ENCODE measurements around the gene ADGRG7.

The ADGRG7 gene

DNA sequence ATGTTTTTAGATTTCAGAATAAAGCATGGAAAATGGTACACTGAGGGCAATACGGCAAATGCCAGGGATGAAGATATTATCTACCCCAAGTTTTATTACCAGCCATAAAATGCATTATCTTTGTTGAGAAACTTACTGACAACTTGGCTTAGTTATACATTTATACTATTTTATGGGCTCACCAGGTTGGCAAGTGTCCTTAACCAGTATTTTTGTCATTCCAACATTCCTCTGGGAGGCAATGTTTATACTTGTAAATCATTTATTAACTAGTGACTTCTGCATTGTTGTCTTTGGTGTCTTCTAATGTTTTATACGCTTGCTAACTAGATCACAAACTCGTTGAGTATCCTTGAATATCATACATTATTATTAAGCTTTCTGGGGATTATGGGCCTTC is 18.0 kb upstream of the ADGRG7 start:
- no peak for DNase-seq (ENCODE audit: low read depth, low spot score)
- H3K27ac ChIP-seq: no peak overlapping the region

DNA sequence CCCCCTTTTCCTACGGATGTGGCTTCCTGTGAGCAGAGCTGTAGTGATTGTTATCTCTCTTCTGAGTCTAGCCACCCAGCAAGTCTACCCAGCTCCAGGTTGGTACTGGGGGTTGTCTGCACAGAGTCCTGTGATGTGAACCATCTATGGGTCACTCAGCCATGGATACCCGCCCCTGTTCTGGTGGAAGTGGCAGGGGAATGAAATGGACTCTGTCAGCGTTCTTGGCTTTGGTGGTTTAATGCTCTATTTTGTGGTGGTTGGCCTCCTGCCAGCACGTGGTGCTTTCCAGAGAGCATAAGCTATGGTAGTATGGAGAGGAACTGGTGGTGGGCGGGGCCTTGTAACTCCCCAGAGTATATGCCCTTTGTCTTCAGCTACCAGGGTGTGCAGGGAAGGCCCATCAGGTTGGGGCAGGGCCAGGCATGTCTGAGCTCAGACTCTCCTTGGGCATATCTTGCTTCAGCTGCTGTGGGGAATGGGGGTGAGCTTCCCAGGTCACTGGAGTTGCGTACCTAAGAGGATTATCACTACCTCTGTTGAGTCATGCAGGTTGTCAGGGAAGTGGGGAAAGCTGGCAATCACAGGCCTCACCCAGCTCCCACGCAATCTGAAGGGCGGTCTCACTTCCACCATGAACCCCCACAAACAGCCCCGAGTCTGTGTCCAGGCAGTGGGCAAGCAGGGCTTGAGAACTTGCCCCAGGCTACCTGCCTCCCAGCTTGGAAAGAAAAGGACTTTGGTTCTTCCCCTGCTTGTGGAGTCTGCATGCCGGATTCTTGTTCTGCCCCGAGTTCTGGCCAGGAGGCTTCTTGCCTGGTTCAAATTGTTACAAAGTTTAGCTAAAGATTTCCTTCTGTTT is 9.0 kb upstream of the ADGRG7 start:
- peak overlapping the region; percentile 89 for H3K27ac ChIP-seq
- peak; percentile 96 for DNase-seq (ENCODE audit: low read depth, low spot score)

DNA sequence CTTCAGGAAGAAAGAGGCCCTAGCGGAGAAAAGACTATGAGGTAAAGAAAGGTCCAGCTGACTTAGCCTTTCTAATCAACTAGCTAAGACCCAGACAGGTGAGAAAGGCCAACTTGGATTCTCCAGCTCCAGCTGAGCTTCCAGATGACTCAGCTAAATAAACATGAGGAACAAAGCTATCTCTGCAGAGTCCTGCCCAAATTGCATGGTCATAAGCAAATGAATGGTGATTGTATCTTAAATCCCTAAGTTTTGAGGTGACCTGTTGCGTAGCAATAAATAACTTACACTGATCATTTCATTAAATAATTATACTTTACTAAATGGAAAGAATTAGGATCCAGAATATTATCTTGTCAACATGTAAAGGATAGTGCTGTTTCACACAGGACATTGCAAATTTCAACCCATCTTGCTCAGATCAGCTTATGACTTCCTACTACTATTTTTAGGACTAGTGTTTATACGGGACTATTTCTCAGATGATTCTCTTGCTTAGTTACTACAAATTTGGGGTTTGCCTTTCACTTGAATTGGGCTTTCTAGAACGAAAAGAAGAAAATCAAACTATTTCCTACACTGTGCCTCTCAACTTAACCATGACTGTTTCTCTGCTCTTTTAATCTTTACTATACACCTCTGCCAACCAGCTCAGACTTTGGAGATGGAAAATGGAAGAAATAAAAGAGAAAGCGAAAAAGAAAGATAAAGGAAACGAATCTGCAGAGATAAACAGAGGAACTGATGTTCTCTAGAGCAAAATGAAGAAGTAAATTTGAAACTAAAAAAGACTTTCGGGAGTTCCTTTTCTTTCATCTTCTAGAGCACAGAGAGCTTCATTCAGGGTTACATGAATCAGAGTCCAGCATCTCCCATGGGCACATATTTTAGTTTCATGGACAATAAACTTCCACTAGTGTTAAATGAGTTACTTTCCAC is 6.6 kb upstream of the ADGRG7 start:
- peak; percentile 36 for DNase-seq (ENCODE audit: low read depth, low spot score)

DNA sequence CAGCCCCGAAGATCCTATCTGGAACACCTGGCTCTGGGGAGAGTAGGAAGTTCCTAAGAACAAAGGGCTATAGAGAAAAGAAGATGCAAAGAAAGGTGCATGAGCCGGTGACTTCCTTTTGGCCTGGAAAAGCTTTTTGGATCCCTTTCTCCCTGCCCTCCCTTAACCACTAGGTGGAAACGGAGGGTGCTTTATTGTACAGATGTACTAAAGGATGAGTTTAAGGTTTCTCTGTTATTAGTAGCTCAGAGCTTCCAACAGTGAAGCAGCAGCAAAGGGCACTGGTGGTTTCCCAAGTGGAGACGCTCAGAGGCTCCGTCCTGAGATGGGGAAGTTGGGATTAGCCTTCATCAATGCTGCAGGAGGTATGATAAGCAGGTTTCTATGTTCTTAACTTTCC is 5.9 kb upstream of the ADGRG7 start:
- peak overlapping the region; percentile 59 for H3K27ac ChIP-seq
- DNase-seq (ENCODE audit: low read depth, low spot score): no peak

More for the DNA sequence above, 6.6 kb upstream of the ADGRG7 start:
- H3K27ac ChIP-seq: peak overlapping the region; percentile 59

DNA sequence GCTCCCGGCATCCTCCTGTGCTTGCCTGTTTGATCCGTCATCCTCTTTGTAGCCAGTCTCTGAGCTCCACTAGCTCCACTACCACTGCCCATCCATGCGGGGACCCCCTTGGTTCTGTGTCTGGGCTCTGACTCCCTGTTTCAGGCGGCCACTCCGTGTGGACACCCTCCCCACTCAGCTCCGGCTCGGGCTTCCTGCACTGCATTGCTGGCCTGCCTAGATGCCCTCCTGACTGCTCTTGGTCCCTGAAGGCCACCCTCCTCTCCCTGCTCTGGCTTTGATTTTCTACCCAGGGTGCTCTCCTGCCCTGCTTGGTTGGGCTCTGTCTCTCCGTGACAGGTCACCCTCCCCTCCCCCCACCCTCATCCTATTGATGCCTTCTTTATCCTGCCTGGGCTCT is 4.0 kb upstream of the ADGRG7 start:
- DNase-seq (ENCODE audit: low read depth, low spot score): no peak
- H3K27ac ChIP-seq: no peak overlapping the region

DNA sequence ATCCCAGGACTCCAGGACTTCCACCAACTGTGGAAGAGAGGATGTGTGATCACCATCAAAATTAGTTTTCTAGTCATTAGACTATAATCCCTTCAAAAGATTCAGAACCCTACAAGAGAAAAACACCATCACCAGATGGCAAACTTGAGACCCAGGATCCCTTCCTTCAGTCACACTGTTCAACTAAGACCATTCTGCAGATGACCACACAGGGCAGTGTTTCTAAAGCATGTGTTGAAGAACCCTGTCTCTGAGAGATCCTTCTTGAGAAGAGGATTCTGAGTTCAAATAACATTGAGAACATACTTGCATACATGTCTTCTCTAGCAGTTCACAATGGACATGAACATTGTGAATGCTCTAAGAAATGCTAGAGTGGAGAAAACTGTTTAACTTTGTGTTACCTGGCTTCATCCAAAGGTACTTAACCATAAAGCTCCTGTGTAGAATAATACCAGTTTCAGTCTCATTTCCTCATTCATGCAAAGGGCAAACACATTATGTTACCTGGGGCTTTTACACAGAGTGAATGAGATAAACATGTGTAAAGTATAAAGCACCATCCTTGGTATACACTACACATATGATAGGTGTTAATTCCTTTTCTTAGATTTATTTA is 2.4 kb upstream of the ADGRG7 start:
- no peak overlapping the region for H3K27ac ChIP-seq
- DNase-seq (ENCODE audit: low read depth, low spot score): no peak

DNA sequence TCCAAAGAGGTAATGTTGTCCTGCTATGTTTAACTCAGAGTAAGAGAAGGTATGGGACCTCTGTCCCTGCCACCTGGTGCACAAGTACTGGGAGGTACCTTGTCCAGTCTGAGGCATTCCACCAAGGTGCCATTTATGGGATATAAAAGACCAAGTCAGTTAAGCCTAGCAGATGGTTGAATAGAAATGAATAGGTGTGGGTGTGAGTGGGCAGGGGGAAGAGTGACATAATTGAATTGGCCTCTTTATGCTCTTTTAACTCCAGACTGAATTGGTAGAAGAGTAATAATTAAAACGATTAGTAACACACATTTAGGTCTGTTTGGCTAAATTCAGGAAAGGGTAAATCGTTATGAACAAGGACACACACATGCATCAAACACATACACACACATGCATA is 562 bp downstream of the ADGRG7 start:
- H3K27ac ChIP-seq: no peak overlapping the region
- no peak for DNase-seq (ENCODE audit: low read depth, low spot score)

DNA sequence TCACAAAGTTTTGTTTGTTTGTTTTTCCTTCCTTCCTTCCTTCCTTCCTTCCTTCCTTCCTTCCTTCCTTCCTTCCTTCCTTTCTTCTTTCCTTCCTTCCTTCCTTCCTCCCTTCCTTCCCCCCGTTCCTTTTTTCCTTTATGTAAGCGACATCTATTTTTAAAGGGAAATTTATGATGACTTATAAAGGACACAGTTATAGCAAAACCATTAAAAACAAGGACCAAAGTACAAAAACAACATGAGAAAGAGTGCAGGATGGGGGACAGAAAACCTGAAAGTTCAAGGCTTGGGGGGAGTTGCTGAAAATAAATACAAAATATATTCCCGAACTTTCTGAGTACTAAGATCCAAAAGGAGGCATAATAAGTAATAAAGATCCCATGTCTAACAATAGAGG is 1.8 kb downstream of the ADGRG7 start:
- no peak for DNase-seq (ENCODE audit: low read depth, low spot score)
- no peak overlapping the region for H3K27ac ChIP-seq

DNA sequence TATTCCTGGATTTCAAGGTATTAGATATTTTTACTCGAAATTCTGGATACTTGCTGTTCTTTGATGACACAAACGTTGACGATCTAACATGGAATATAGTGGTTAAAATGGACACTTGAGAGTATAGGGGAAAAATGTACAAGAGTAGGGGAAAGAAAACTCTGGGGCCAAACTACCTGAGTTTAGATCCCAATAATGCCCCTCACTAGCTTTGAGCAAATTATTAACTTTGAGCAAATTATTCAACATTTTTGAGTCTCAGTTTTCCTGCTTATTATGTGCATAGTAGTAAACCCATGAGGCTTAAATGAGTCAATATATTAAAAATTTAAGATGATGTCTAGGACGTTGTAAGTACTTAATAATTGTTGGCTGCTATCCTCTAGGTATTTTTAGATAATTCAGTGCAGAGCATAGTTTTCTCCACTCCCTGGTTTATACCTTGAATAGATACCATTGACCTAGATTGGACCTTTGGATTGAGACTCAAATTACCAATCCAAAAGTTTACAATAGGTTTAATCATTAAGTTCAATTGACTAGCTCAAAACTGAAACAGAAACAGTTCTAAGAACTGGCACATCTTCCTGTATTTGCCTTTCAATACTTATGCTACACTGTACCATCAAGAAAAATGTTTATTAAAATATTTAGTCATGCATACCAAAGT is 4.5 kb downstream of the ADGRG7 start:
- DNase-seq (ENCODE audit: low read depth, low spot score): no peak
- H3K27ac ChIP-seq: no peak overlapping the region

DNA sequence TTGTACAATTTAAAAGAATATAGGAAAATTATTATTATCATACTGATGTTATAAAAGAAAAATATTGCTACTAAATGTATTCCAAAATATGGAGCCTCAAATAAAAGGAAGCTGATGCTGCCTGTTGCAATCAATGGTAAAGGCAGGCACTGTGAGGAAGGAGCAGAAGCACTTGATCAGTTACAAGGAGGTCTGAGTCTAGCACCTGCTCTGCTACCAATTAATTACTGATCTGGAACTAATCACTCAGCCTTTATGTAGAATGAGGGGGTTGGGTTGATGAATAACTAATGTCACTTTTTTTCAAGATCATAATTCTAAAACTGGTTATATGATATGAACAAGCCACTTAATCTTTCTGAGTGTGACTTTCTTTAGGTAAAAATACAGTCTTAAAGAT is 5.5 kb downstream of the ADGRG7 start:
- no peak overlapping the region for H3K27ac ChIP-seq
- no peak for DNase-seq (ENCODE audit: low read depth, low spot score)

DNA sequence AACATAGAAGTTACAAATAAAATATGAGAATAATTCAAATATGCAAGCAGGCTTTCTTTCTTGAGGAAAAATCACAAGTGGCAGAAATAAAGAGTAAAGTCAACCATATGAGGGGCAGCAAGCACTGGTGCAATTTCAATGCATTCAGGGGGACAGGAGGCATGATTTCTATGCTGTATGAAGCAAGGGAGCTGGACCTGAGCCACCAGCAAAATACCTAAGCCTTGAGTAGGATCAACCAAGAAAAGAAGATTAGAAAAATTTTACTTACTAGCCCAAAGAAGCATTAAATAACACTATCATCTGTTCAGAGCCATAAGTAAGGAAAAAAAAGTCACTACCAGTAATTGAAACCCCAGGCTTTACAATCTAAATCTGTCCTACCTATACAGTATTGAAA is 6.3 kb downstream of the ADGRG7 start:
- no peak for DNase-seq (ENCODE audit: low read depth, low spot score)

DNA sequence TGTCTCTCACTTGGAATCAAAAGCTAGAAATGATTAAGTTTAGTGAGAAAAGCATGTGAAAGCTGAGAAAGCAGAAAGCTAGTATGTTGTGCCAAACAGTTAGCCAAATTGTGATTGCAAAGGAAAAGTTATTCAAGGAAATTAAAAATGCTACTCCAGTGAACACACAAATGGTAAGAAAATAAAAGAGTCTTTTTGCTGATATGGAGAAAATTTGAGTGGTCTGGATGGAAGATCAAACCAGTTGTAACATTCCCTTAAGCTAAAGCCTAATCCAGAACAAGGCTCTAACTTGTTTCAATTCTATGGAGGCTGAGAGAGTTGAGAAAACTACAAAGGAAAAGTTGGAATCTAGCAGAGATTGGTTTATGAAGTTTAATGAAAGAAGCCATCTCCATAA is 11.8 kb downstream of the ADGRG7 start:
- H3K27ac ChIP-seq: no peak overlapping the region

More for the DNA sequence above, 6.3 kb downstream of the ADGRG7 start:
- no peak overlapping the region for H3K27ac ChIP-seq

DNA sequence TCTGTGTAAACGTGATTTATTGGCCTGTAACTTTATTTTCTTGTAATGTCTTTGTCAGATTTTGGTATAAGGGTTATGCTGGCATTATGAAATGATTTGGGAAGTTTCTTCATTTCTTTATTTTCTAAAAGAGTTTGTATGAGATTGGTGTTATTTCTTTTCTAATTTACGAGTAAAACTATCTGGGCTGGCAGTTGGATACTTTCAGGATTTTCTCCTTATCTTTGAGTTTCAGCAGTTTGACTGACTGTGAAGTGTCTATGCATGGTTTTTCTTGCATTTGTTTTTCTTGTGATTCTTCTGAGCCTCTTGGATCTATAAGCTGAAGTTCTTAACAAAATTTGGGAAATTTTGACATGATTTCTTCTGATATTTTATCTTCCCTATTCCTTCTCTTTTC is 18.1 kb downstream of the ADGRG7 start:
- no peak for DNase-seq (ENCODE audit: low read depth, low spot score)
- no peak overlapping the region for H3K27ac ChIP-seq

More for the DNA sequence above, 11.8 kb downstream of the ADGRG7 start:
- DNase-seq (ENCODE audit: low read depth, low spot score): no peak

DNA sequence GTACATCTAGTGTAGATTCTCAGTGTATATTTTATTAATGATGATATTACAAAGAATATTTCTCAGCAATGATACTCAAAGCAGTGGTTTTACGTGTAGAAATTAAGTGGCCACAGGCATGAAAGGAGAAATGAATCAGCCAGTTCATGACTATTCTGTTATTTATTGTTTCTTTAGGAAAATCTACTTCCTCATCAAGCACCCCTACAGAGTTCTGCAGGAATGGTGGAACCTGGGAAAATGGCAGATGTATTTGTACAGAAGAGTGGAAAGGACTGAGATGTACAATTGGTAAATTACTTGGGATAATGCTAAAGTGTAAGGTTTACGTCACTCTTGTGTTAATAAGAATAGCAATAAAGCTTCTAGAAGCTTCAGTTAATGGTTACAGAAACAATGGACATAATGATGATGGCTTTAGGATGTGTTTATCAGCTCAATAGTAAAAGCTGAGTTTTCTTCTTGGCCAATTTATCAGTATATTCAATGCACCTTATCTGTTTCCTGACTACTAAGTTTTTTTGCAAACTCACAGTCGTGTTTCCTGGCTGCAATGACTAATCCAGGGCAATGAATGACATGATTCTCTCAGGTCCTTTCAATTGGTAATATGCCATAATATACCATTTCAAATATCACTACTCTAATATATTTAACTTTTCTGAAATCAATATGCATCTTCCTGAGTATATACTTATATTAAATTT is 20.2 kb downstream of the ADGRG7 start:
- DNase-seq (ENCODE audit: low read depth, low spot score): no peak
- no peak overlapping the region for H3K27ac ChIP-seq

DNA sequence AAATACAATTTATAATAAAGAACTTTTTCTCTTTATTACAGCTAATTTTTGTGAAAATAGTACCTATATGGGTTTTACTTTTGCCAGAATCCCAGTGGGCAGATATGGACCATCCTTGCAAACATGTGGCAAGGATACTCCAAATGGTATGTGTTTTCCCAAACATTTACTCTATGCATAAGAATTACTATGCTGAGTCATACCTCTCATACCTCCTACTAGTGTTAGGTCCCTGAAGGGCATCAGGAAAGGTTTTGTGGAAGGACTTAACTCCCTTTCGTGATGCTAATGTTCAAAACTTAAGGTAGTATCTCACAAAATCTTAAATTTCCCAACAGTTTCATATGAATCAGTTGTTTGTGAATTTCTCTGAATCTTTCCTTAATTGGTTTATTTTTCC is 21.3 kb downstream of the ADGRG7 start:
- H3K27ac ChIP-seq: no peak overlapping the region
- no peak for DNase-seq (ENCODE audit: low read depth, low spot score)

DNA sequence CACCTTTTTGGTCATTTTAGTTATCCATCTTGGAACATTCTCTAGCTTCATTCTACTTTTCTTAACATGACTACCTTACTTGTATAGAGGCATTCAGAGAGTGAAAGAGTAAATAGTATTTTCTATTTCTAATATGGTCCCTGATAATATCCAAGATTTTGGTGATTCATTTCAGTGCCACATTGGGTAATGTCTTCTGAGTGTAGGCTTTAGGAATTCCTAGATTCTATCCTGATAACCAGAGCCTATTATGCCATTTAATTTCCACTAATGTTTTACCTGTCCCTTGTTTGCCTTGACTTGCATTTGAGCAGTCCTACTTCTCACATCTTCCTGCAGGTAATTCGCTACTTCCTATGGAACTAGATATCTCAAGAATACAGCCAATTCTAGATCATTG is 21.8 kb downstream of the ADGRG7 start:
- H3K27ac ChIP-seq: no peak overlapping the region
- DNase-seq (ENCODE audit: low read depth, low spot score): no peak

DNA sequence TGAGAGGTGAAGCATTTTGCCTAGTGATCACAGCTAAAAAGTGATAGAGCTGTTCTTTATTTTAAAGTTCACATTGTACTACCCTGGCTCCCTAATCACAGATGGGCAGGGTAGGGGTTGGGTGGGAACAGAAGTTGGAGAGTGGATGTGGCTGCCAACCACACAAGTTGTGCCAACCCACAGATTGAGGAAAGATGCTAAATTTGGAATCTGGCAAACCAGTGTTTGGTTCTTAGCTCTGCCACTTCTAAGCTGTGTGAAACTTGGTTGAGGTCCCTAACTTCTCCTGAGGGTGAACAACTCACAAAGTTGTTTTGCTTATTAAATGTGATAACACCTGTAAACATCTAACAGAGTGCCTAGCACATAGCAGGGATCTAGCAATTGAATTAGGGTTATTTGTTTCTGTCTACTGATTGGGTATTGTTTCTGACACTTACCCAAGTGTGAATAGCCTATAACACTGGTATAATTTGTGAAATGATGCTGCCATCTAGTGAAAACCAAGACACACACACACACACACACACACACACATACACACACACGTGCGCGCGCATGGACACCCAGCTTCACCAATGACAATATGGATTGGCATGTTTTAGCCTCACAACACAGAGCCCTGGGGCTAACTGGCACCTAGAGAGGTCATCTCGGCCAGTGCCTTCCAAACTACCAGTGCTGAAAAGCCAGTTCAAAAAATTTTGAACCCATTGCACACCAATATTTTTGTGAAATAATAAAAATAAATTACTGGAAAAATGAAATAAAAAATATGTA is 25.3 kb downstream of the ADGRG7 start:
- DNase-seq (ENCODE audit: low read depth, low spot score): peak; percentile 27
- H3K27ac ChIP-seq: no peak overlapping the region

DNA sequence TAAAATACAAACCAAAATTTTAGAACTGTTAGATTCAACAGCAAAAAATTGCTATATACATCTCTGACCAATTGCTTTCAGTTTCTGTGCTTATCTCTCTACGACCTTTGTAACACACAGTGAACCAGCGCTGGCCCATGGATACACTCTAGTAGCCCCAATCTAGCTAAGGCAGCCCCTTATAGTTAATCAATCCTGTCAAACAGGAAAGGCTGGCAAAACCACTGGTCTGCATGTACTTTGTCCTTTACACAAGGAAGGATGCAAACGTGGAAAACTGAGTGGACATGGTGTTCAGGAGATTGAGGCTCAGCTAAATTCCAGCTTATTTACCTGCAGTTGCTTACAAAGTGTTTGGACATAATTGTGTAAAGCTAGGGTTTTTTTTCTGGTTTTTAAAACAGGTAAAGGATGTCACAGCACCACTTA is 25.9 kb downstream of the ADGRG7 start:
- DNase-seq (ENCODE audit: low read depth, low spot score): no peak
- no peak overlapping the region for H3K27ac ChIP-seq

DNA sequence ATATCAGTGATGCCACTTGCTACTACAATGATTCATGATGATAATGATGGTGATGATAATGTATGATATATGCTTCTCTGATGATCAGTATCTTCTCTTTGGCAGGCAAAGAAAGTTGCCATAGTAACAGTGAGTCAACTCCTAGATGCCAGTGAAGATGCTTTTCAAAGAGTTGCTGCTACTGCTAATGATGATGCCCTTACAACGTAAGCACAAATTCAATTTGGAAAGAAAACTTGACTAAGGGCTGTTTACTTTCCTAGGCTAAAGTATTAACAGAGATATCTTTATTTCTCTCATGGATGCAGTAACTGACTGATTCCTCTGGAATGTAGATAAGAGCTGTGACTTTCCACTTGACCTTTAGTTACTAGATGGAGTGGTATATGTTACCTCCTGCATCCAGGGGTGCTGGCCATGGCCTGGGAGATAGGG is 27.8 kb downstream of the ADGRG7 start:
- no peak for DNase-seq (ENCODE audit: low read depth, low spot score)
- H3K27ac ChIP-seq: no peak overlapping the region
